GM23248 (cell line): ENCODE measurements around the gene MTA3. TPM values are rescaled to one million over a fixed set of nuclear protein-coding genes. Genes with fewer than 3 reads are reported as not detected.

Experiments
- DNase-seq: peaks from one replicate; pipeline ENCODE4 v3.0.0-alpha.2; 2015
- H2AFZ ChIP-seq: fragments of 200-600 bp; sonication (generic); 2 replicates; pipeline ENCODE4 v1.6.1; 2016; ENCODE audit warnings: antibody characterized with exemption
- H3F3A ChIP-seq: fragments of 200-600 bp; sonication (generic); 2 replicates; pipeline ENCODE4 v1.6.1; 2016; ENCODE audit warnings: mild to moderate bottlenecking, antibody characterized with exemption, mixed run types; ENCODE audit not compliant: insufficient read depth
- H3K27ac ChIP-seq: fragments of 200-600 bp; sonication (generic); 2 replicates; pipeline ENCODE4 v1.5.1; 2016; ENCODE audit warnings: mild to moderate bottlenecking
- H3K27me3 ChIP-seq: fragments of 200-600 bp; sonication (generic); replicated peaks from 2 replicates; pipeline ENCODE4 v1.6.1; 2016; ENCODE audit warnings: mild to moderate bottlenecking; ENCODE audit not compliant: insufficient read depth
- H3K36me3 ChIP-seq: fragments of 200-600 bp; sonication (generic); 2 replicates; pipeline ENCODE4 v1.6.1; 2016; ENCODE audit warnings: low read depth, mild to moderate bottlenecking
- H3K4me1 ChIP-seq: fragments of 200-600 bp; sonication (generic); 2 replicates; pipeline ENCODE4 v1.6.1; 2016; ENCODE audit warnings: mild to moderate bottlenecking; ENCODE audit not compliant: insufficient read depth
- H3K4me2 ChIP-seq: fragments of 200-600 bp; sonication (generic); one replicate; pipeline ENCODE4 v1.6.1; 2016; ENCODE audit warnings: mild to moderate bottlenecking; ENCODE audit not compliant: unreplicated experiment
- H3K4me3 ChIP-seq: fragments of 200-600 bp; sonication (generic); 2 replicates; pipeline ENCODE4 v1.5.1; 2016; ENCODE audit warnings: mild to moderate bottlenecking
- H3K79me2 ChIP-seq: fragments of 200-600 bp; sonication (generic); 2 replicates; pipeline ENCODE4 v1.6.1; 2016; ENCODE audit warnings: mild to moderate bottlenecking; ENCODE audit not compliant: insufficient read depth
- H3K9ac ChIP-seq: fragments of 200-600 bp; sonication (generic); 2 replicates; pipeline ENCODE4 v1.6.1; 2016; ENCODE audit warnings: mild to moderate bottlenecking
- H3K9me2 ChIP-seq: fragments of 200-600 bp; sonication (generic); 2 replicates; pipeline ENCODE4 v1.6.1; 2016; ENCODE audit warnings: mixed run types, mild to moderate bottlenecking, moderate library complexity; ENCODE audit not compliant: insufficient read depth
- H3K9me3 ChIP-seq: fragments of 200-600 bp; sonication (generic); one replicate; pipeline ENCODE4 v1.6.1; 2017; ENCODE audit warnings: low read depth
- H4K20me1 ChIP-seq: fragments of 200-600 bp; sonication (generic); 2 replicates; pipeline ENCODE4 v1.6.0; 2016; ENCODE audit not compliant: insufficient read depth
- EZH2 ChIP-seq: fragments of 200-600 bp; sonication (generic); IDR thresholded peaks from 2 replicates; pipeline ENCODE4 v1.6.1; 2018; ENCODE audit warnings: antibody characterized with exemption, mild to moderate bottlenecking; ENCODE audit not compliant: insufficient read depth, poor library complexity, severe bottlenecking
- EZH2phosphoT487 ChIP-seq: fragments of 200-600 bp; sonication (generic); IDR thresholded peaks from 2 replicates; pipeline ENCODE4 v1.6.1; 2018; ENCODE audit warnings: antibody characterized with exemption, moderate library complexity, mild to moderate bottlenecking, low read depth; ENCODE audit not compliant: insufficient read depth
- WGBS, 2 experiments: methylation state at CpG; one replicate each; pipeline ENCODE4 v1.1.6; 2015 to 2017; ENCODE audit warnings: low lambda C conversion rate in 2 of 2, low coverage in 1 of 2; ENCODE audit errors: missing lambda C conversion rate in 2 of 2; 5-methylcytosine and 5-hydroxymethylcytosine counted together
- in situ Hi-C: fragments of 300-500 bp; cut with MboI; formaldehyde crosslinking; loops from 2 replicates; pipeline ENCODE4 v1.15.0; 2020
- polyA plus RNA-seq: library from polyadenylated mRNA; unstranded; fragments of >200 nt; fragmentation: Nextera tagmentation; extraction: Ambion mirVana; gene quantifications from 2 replicates; pipeline ENCODE4 v1.2.1, GENCODE V29; 2016
- total RNA-seq: library from RNA; depleted of rRNA; stranded (reverse); fragments of >200 nt; shearing (Covaris generic); gene quantifications from 2 replicates; pipeline ENCODE4 v1.2.3, GENCODE V29; 2014

Gene MTA3
- total and polyA plus RNA-seq, 2 experiments from 2014 or later: 25.7 to 29.7 TPM

DNA sequence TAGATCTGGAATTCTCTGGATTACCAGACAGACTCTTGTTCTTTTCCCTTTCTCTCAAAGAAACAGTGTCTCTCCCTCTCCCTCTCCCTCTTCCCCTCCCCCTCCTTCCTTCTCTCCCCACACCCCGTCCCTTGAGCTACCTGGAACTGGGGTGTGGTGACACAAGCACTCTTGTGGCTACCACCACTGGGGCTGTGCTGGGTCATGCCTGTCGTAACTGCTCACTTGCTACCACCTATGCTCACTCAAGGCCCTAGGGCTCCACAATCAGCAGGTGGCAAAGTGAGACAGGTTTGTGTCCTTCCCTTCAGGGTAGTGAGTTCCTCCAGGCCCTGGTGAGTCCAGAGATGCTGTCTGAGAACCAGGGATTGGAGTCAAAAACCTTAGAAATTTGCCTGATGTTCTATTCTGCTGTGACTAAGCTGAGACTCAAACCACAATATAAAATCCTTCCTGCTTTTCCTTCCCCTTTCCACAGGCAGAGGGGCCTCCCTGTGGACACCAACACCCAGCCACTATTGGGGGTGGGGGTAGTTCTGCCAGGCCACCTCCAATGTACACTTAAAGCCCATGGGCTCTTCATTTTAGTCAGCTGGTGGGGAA is 124.7 kb downstream of the MTA3 start:
- Histone ChIP-seq H3K36me3 (peaks cover 7% of the 10 kb centered on the region; the same call in 1 of the 2 replicates), H2AFZ (no peak overlapping the region), H3F3A (no peaks in the 10 kb centered on the region), H3K9me3 (no peaks in the 10 kb centered on the region), H3K4me1 (no peaks in the 10 kb centered on the region), H4K20me1 (peaks cover 6% of the 10 kb centered on the region; the same call in 1 of the 2 replicates), H3K9me2 (no peaks in the 10 kb centered on the region), H3K4me3 (no peak overlapping the region), H3K9ac (no peak overlapping the region), H3K79me2 (peaks cover 13% of the 10 kb centered on the region; the same call in 1 of the 2 replicates), H3K27me3 (no peaks in the 10 kb centered on the region), H3K4me2 (no peak overlapping the region), H3K27ac (no peak overlapping the region)
- TF ChIP-seq EZH2phosphoT487 (no peak), EZH2 (no peak)
- in situ Hi-C loops: no loop called here
- WGBS, 2 experiments: 92 to 100% methylated on average over 2 of the region's 2 CpGs
- DNase-seq: peak; percentile 6

GRCh38 chr2:42693688-42694479 is 125.5 kb downstream of the MTA3 start:
- in situ Hi-C loops: no loop called here
- Histone ChIP-seq H3K79me2 (peaks cover 10% of the 10 kb centered on the region; the same call in 1 of the 2 replicates), H3K9me2 (no peaks in the 10 kb centered on the region), H3K4me2 (no peak overlapping the region), H3F3A (no peaks in the 10 kb centered on the region), H2AFZ (no peak overlapping the region), H3K9ac (no peak overlapping the region), H3K36me3 (peaks cover 7% of the 10 kb centered on the region; the same call in 1 of the 2 replicates), H3K9me3 (no peaks in the 10 kb centered on the region), H3K4me1 (no peaks in the 10 kb centered on the region), H4K20me1 (peaks cover 5% of the 10 kb centered on the region; the same call in 1 of the 2 replicates), H3K27me3 (no peaks in the 10 kb centered on the region), H3K4me3 (no peak overlapping the region), H3K27ac (no peak overlapping the region)
- no peak for DNase-seq
- WGBS, 2 experiments: 89 to 94% methylated on average over 5 of the region's 5 CpGs
- TF ChIP-seq EZH2 (no peak), EZH2phosphoT487 (no peak)

GRCh38 chr2:42696987-42697386 is 128.6 kb downstream of the MTA3 start:
- Histone ChIP-seq H3K4me2 (no peak overlapping the region), H3K4me1 (no peaks in the 10 kb centered on the region), H3F3A (no peaks in the 10 kb centered on the region), H4K20me1 (no peaks in the 10 kb centered on the region), H3K27me3 (no peaks in the 10 kb centered on the region), H3K27ac (no peak overlapping the region), H3K9me3 (no peaks in the 10 kb centered on the region), H3K4me3 (no peak overlapping the region), H3K9me2 (no peaks in the 10 kb centered on the region), H3K36me3 (peaks cover 7% of the 10 kb centered on the region; the same call in 1 of the 2 replicates), H3K79me2 (no peaks in the 10 kb centered on the region), H3K9ac (no peak overlapping the region), H2AFZ (no peak overlapping the region)
- TF ChIP-seq EZH2phosphoT487 (no peak), EZH2 (no peak)
- in situ Hi-C loops: no loop called here
- no peak for DNase-seq

GRCh38 chr2:42698940-42699339 is 130.5 kb downstream of the MTA3 start:
- peaks cover 7% of the 10 kb centered on the region; the same call in 1 of the 2 replicates for H3K36me3 ChIP-seq
- H3K4me1 ChIP-seq: no peaks in the 10 kb centered on the region
- no peaks in the 10 kb centered on the region for H3K27me3 ChIP-seq
- H3F3A ChIP-seq: no peaks in the 10 kb centered on the region
- H3K9me2 ChIP-seq: no peaks in the 10 kb centered on the region
- no peak overlapping the region for H3K27ac ChIP-seq
- no peaks in the 10 kb centered on the region for H4K20me1 ChIP-seq
- no peak overlapping the region for H2AFZ ChIP-seq
- H3K9ac ChIP-seq: no peak overlapping the region
- no peak for DNase-seq
- H3K9me3 ChIP-seq: no peaks in the 10 kb centered on the region
- 67% methylated on average over 4 of the region's 4 CpGs for WGBS, 2 experiments
- no peaks in the 10 kb centered on the region for H3K79me2 ChIP-seq
- in situ Hi-C loops: no loop called here
- no peak for TF ChIP-seq EZH2phosphoT487
- TF ChIP-seq EZH2: no peak
- H3K4me2 ChIP-seq: no peak overlapping the region
- H3K4me3 ChIP-seq: no peak overlapping the region
